ENCODE results near the gene LRRC43.

The LRRC43 gene

DNA sequence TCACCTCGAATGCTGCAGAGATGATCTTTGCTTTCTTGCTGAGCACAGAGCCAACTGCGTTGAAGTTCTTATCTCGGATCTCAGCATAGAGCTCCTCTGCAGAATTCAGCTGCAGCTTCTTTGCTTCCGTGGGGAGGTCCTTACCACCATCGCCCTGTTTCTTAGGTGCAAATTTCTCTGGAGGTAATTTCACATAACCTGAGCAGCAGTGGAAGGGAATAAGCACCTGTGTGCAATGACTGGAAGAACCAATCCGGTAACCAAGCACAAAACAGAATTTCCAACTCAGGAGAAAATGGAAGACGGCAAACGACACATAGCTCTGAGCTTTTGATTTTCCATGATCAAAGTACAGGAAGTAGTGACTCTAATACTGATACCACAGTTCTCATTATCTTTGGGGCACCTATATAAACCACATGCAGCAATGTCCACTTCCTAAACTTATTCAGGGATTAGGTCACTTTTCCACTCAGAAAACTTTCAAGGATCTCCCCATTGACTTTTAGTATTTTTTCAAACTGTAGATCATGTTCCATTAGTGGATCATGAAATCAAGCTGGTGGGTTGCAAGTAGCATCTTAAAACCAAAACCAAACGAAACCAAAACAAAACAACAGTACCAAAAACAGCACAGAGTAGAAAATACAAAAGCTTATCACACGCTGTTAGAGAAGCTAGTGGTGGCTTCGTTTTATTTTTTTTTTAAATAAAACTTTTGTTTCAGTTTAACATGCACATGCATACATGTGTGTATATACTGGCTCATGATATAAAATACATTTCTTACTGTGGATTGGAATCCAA lies 61.8 kb downstream of the LRRC43 start:
- no peak overlapping the region for H3K4me3 ChIP-seq (ENCODE audit: low read length)
- no peak for TF ChIP-seq ZNF274 (IDR thresholded peaks at IDR 0.05; ENCODE audit: low read depth, low read length)

DNA sequence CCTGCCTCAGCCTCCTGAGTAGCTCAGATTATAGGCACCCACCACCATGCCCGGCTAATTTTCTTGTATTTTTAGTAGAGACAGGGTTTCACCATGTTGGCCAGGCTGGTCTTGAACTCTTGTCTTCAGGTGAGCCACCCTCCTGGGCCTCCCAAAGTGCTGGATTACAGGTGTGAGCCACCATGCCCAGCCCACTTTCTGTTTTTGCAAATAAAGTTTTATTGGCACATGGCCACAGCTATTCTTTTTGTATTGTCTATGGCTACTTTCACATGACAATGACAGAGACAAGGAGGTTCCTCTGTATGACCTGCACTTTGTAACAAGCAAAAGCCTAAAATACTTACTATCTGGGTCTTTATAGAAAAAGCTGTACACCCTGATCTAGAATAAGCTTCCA lies 62.6 kb downstream of the LRRC43 start:
- TF ChIP-seq ZNF274 (IDR thresholded peaks at IDR 0.05; ENCODE audit: low read depth, low read length), result no peak
- H3K4me3 ChIP-seq (ENCODE audit: low read length), result no peak overlapping the region

DNA sequence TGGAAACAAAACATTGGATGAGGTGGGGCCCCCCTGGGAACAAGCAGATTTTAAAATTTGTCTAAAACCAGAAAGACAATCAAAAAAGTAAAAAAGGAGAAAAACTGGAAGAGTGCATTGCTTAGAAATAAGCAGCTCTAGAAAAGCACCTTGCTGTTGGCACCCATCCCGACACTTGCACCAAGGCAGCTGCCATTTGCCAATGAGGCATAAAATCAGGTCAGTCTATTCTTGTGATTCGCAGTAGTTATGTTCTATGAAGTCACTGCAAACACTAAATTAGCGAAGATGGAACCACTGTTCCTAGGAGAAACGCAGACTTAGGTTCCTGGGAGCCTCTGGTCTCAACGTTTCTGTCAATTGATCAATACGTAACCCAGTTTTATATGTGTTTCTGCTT lies 67.1 kb downstream of the LRRC43 start:
- no peak for TF ChIP-seq ZNF274 (IDR thresholded peaks at IDR 0.05; ENCODE audit: low read depth, low read length)
- no peak overlapping the region for H3K4me3 ChIP-seq (ENCODE audit: low read length)

DNA sequence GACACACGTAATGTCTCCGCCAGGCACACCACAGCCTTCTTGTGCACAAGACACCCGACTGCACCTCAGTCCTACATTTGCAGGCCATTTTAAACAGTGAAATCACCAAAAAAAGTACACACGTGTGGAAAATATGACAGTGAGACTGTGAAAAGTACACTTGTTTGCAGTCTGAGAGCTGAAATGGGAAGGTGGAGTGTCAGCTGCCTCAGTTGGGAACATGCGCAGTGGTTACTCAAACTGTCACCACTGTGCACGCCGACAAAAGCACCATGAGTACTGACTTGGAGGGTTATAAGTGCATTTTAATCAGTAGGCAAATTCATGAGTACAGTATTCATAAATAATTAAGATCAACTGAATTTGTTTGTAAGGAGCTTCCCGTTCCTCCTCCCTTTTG lies 67.6 kb downstream of the LRRC43 start:
- no peak for TF ChIP-seq ZNF274 (IDR thresholded peaks at IDR 0.05; ENCODE audit: low read depth, low read length)
- H3K4me3 ChIP-seq (ENCODE audit: low read length), result no peak overlapping the region

Data from GM08714 (cell line).